ENCODE data around the gene ALKBH3.

GRCh38 chr11:43969543-43969942 is 88.9 kb downstream of the ALKBH3 start:
- TF ChIP-seq EP300 (IDR thresholded peaks at IDR 0.05) (no peak), POLR2A (IDR thresholded peaks at IDR 0.05) (no peak)

Data from stomach (tissue), 4 donors.